Natural killer cell (primary cell): Measurements from ENCODE around the gene ACAP3. TPM values are rescaled to one million over a fixed set of nuclear protein-coding genes. Genes with fewer than 3 reads are reported as not detected.

Source experiments
- ATAC-seq, 3 donors: fragments of 150-1000 bp in 2 of 3; fragments of 200-7000 bp in 1 of 3; cut with Tn5 transposase; 1 replicate in 1 of 3; 2 replicates in 2 of 3; pipeline ENCODE4 v1.10.0; 2021; ENCODE audit warnings: mild to moderate bottlenecking in 2 of 3, moderate library complexity in 2 of 3
- DNase-seq, 2 donors: peaks; one replicate each; pipeline versions ENCODE4 v3.0.0 to v3.0.0-alpha.2; 2013 to 2021; ENCODE audit warnings: mixed read lengths in 1 of 2
- H3K27ac ChIP-seq: one replicate; pipeline ENCODE4 v1.5.1; 2013; ENCODE audit warnings: mild to moderate bottlenecking, low read length
- H3K27me3 ChIP-seq: one replicate; pipeline ENCODE4 v1.6.1; 2013; ENCODE audit warnings: low read length; ENCODE audit not compliant: control insufficient read depth, insufficient read depth
- H3K36me3 ChIP-seq: one replicate; pipeline ENCODE4 v1.6.1; 2013; ENCODE audit warnings: low read length; ENCODE audit not compliant: control insufficient read depth, insufficient read depth
- H3K4me1 ChIP-seq: one replicate; pipeline ENCODE4 v1.6.1; 2013; ENCODE audit warnings: low read length; ENCODE audit not compliant: control insufficient read depth, insufficient read depth
- H3K4me3 ChIP-seq: one replicate; pipeline ENCODE4 v1.5.1; 2013; ENCODE audit warnings: low read length
- H3K9me3 ChIP-seq: one replicate; pipeline ENCODE4 v1.6.1; 2013; ENCODE audit warnings: low read length; ENCODE audit not compliant: control insufficient read depth, insufficient read depth
- H3K27ac Mint-ChIP-seq, 2 donors: one replicate each; pipeline ENCODE4 v1.8.0; 2022; ENCODE audit warnings: mild to moderate bottlenecking in 2 of 2, mixed read lengths in 2 of 2, moderate library complexity in 1 of 2
- H3K27me3 Mint-ChIP-seq, 2 donors: one replicate each; pipeline ENCODE4 v1.8.0; 2022; ENCODE audit warnings: low read depth in 2 of 2, mixed read lengths in 2 of 2
- H3K36me3 Mint-ChIP-seq: one replicate; pipeline ENCODE4 v1.8.0; 2022; ENCODE audit warnings: mixed read lengths
- H3K4me1 Mint-ChIP-seq, 2 donors: one replicate each; pipeline ENCODE4 v1.8.0; 2022; ENCODE audit warnings: mixed read lengths in 2 of 2
- H3K4me3 Mint-ChIP-seq: one replicate; pipeline ENCODE4 v1.8.0; 2022; ENCODE audit warnings: mild to moderate bottlenecking, moderate library complexity, mixed read lengths
- H3K9me3 Mint-ChIP-seq, 2 donors: one replicate each; pipeline ENCODE4 v1.8.0; 2022; ENCODE audit warnings: mixed read lengths in 2 of 2
- CTCF ChIP-seq: fragments of 200-600 bp; IDR thresholded peaks from one replicate; pipeline ENCODE4 v1.8.0; 2022; ENCODE audit warnings: antibody characterized with exemption
- WGBS: methylation state at CpG from one replicate; pipeline ENCODE4 v1.1.7; 2013; ENCODE audit warnings: missing lambda C conversion rate; ENCODE audit not compliant: insufficient coverage; 5-methylcytosine and 5-hydroxymethylcytosine counted together
- intact Hi-C: fragments of 100-400 bp; cut with micrococcal nuclease; formaldehyde crosslinking; loops from one replicate; pipeline ENCODE4 v1.14.2; 2022
- total RNA-seq, 4 donors: library from RNA; stranded (reverse); fragments of 120-200 nt in 1 of 4; gene quantifications; one replicate each; pipeline versions ENCODE4 v1.2.3 to v1.2.4, GENCODE V29; 2013 to 2022

The ACAP3 gene
- total RNA-seq, 3 donors from 2014 or later (not counting 1 experiment from before 2014, with no cell fraction given), result 56.1 to 59.7 (median 59.0) TPM

DNA sequence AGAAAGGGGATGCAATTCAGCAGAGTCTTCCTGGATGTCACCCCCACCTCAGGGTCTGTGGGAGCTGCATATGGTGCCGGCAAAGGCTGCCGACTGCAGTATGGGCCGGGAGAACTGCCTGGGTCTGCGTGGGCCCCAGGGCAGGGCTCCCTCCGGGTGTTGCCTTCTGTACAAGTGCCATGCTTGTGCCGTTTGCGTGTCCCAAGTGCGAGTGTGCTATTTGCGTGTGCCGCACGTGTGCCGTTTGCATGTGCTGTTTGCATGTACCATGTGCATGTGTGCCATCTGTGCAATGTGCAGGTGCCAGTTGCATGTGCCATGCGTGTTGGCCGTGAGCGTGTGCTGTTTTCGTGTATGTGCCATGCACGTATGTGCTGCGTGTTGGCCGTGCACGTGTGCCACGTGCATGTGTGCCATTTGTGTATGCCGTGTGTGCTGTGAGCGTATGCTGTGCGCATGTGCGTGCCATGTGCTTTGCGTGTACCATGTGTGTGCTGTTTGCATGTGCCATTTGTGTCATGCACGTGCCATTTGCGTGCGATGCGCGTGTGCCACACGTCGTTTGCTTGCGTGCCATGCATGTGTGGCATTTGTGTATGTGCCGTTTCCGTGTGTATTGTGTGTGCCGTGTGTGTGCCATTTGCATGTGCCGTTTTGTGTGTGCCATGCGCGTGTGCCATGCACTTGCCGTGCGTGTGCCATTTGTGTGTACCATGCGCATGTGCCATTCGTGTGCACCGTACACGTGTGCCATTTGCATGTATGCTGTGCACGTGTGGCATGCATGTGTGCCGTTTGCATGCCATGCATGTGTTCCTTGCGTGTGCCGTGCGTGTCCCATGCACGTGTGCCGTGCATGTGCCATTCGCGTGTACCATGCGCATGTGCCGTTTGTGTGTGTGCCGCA, 21.8 kb upstream of the ACAP3 start:
- no peaks in the 10 kb centered on the region for H3K27me3 Mint-ChIP-seq
- no peak overlapping the region for H3K27ac Mint-ChIP-seq
- ATAC-seq, result no peak
- H3K36me3 Mint-ChIP-seq, result no peaks in the 10 kb centered on the region
- DNase-seq, result no peak
- intact Hi-C loops, result no loop called here
- Histone ChIP-seq H3K4me1 (peaks cover 17% of the 10 kb centered on the region), H3K36me3 (peaks cover 3% of the 10 kb centered on the region), H3K9me3 (no peaks in the 10 kb centered on the region), H3K4me3 (no peak overlapping the region), H3K27ac (no peak overlapping the region), H3K27me3 (no peaks in the 10 kb centered on the region)
- WGBS, result 95% methylated on average over 58 of the region's 58 CpGs
- no peak for TF ChIP-seq CTCF
- H3K4me3 Mint-ChIP-seq, result no peak overlapping the region
- H3K9me3 Mint-ChIP-seq, result no peaks in the 10 kb centered on the region
- peaks cover 0 to 7% of the 10 kb centered on the region in 2 donors for H3K4me1 Mint-ChIP-seq

- Mint-ChIP-seq H3K4me3 (peak overlapping the region; percentile 31), H3K4me1 (peaks cover 6 to 18% of the 10 kb centered on the region in 2 donors), H3K9me3 (no peaks in the 10 kb centered on the region), H3K27me3 (no peaks in the 10 kb centered on the region), H3K27ac (no peak overlapping the region), H3K36me3 (no peaks in the 10 kb centered on the region)
- TF ChIP-seq CTCF, result no peak
- Histone ChIP-seq H3K9me3 (no peaks in the 10 kb centered on the region), H3K27me3 (no peaks in the 10 kb centered on the region), H3K4me1 (peaks cover 21% of the 10 kb centered on the region), H3K4me3 (no peak overlapping the region), H3K27ac (no peak overlapping the region), H3K36me3 (peaks cover 3% of the 10 kb centered on the region)
- ATAC-seq (no peak), DNase-seq (no peak)
- intact Hi-C loops, result no loop called here
- 94% methylated on average over 15 of the region's 15 CpGs for WGBS
Observed at GRCh38 chr1:1328254-1328653, 20.5 kb upstream of the ACAP3 start.

GRCh38 chr1:1327291-1327690, 19.6 kb upstream of the ACAP3 start:
- WGBS, result 94% methylated on average over 40 of the region's 40 CpGs
- Mint-ChIP-seq H3K36me3 (no peaks in the 10 kb centered on the region), H3K4me1 (peaks cover 16 to 26% of the 10 kb centered on the region in 2 donors), H3K9me3 (no peaks in the 10 kb centered on the region), H3K27ac (no peak overlapping the region), H3K4me3 (peak overlapping the region; percentile 59), H3K27me3 (no peaks in the 10 kb centered on the region)
- H3K9me3 ChIP-seq, result no peaks in the 10 kb centered on the region
- H3K27me3 ChIP-seq, result no peaks in the 10 kb centered on the region
- no peak for ATAC-seq
- no peak for TF ChIP-seq CTCF
- no peak overlapping the region for H3K27ac ChIP-seq
- H3K4me3 ChIP-seq, result no peak overlapping the region
- intact Hi-C loops, result no loop called here
- peaks cover 28% of the 10 kb centered on the region for H3K4me1 ChIP-seq
- H3K36me3 ChIP-seq, result peaks cover 3% of the 10 kb centered on the region
- DNase-seq, result no peak
